ENCODE data around the gene PPP2R2C. TPM values are rescaled to one million over a fixed set of nuclear protein-coding genes. Genes with fewer than 3 reads are reported as not detected.

Gene PPP2R2C
- total RNA-seq, 1 experiment from 2014 or later, result 8.1 TPM

GRCh38 chr4:6362243-6362885 lies 110.0 kb downstream of the PPP2R2C start:
- H3K4me1 ChIP-seq (ENCODE audit: insufficient read depth, low read length), result no peaks in the 10 kb centered on the region
- H2BK12ac ChIP-seq (ENCODE audit: insufficient read length, low read depth, low read length), result no peak overlapping the region
- Mint-ChIP-seq H3K9me3 (no peaks in the 10 kb centered on the region; a peak in 2 of 5 replicates), H3K27me3 (ENCODE audit: low read depth) (peaks cover 26% of the 10 kb centered on the region), H3K36me3 (ENCODE audit: insufficient read depth in 1 of 3, low read depth in 3 of 3) (no peaks in the 10 kb centered on the region), H3K4me1 (peaks cover 9 to 16% of the 10 kb centered on the region in 2 experiments), H3K27ac (no peak overlapping the region), H3K4me3 (no peak overlapping the region)
- no peaks in the 10 kb centered on the region for H3K27me3 ChIP-seq (ENCODE audit: insufficient read depth, low read length)
- no peak for DNase-seq
- H2BK5ac ChIP-seq (ENCODE audit: insufficient read length, low read length), result no peak overlapping the region
- H3K9ac ChIP-seq (ENCODE audit: extremely low read depth, insufficient read length, low read length), result no peak overlapping the region
- H3K23me2 ChIP-seq (ENCODE audit: insufficient read length, low read depth, low read length, poor library complexity, severe bottlenecking), result no peaks in the 10 kb centered on the region
- H3K14ac ChIP-seq (ENCODE audit: insufficient read depth, low read length), result no peak overlapping the region
- H3K18ac ChIP-seq (ENCODE audit: insufficient read length, low read depth, low read length), result no peak overlapping the region
- no peak overlapping the region for H3K4ac ChIP-seq (ENCODE audit: low read depth, low read length)
- H3K79me2 ChIP-seq (ENCODE audit: insufficient read depth, low read length), result no peaks in the 10 kb centered on the region
- no peak overlapping the region for H2AK5ac ChIP-seq (ENCODE audit: insufficient read length, low read length)
- H3K79me1 ChIP-seq (ENCODE audit: insufficient read depth, low read depth, low read length, poor library complexity, severe bottlenecking), result no peaks in the 10 kb centered on the region
- no peak overlapping the region for H4K91ac ChIP-seq (ENCODE audit: insufficient read length, low read depth, low read length)
- no peak overlapping the region for H3K56ac ChIP-seq (ENCODE audit: insufficient read length, low read depth, low read length)
- no peak overlapping the region for H2BK15ac ChIP-seq (ENCODE audit: low read depth, low read length)
- H3K23ac ChIP-seq (ENCODE audit: insufficient read length, low read depth, low read length), result no peak overlapping the region
- no peak overlapping the region for H2BK20ac ChIP-seq (ENCODE audit: low read depth, low read length, poor library complexity, severe bottlenecking)
- no peak overlapping the region for H4K5ac ChIP-seq (ENCODE audit: insufficient read length, low read depth, low read length)
- no peak overlapping the region for H3T11ph ChIP-seq (ENCODE audit: low read length)
- no peak overlapping the region for H2BK120ac ChIP-seq (ENCODE audit: low read depth, low read length, poor library complexity, severe bottlenecking)
- no peak overlapping the region for H4K8ac ChIP-seq (replicated peaks; ENCODE audit: insufficient read length, low read depth, low read length)
- H4K20me1 ChIP-seq (ENCODE audit: control insufficient read depth, insufficient read depth, insufficient read length), result no peaks in the 10 kb centered on the region
- H3K27ac ChIP-seq (ENCODE audit: insufficient read length, low read depth, low read length), result no peak overlapping the region
- H3K9me3 ChIP-seq (ENCODE audit: control insufficient read depth, low read depth, low read length), result no peaks in the 10 kb centered on the region
- no CpG with 5 or more reads among the region's 7 CpGs for WGBS (ENCODE audit: extremely low coverage, insufficient read length, low lambda C conversion rate)
- TF ChIP-seq, protein P1, sequence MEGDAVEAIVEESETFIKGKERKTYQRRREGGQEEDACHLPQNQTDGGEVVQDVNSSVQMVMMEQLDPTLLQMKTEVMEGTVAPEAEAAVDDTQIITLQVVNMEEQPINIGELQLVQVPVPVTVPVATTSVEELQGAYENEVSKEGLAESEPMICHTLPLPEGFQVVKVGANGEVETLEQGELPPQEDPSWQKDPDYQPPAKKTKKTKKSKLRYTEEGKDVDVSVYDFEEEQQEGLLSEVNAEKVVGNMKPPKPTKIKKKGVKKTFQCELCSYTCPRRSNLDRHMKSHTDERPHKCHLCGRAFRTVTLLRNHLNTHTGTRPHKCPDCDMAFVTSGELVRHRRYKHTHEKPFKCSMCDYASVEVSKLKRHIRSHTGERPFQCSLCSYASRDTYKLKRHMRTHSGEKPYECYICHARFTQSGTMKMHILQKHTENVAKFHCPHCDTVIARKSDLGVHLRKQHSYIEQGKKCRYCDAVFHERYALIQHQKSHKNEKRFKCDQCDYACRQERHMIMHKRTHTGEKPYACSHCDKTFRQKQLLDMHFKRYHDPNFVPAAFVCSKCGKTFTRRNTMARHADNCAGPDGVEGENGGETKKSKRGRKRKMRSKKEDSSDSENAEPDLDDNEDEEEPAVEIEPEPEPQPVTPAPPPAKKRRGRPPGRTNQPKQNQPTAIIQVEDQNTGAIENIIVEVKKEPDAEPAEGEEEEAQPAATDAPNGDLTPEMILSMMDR (conservative IDR thresholded peaks at IDR 0.05), result peak; percentile 50
- H3K4me2 ChIP-seq (ENCODE audit: insufficient read depth, insufficient read length, low read length), result no peak overlapping the region
- no peak overlapping the region for H2AFZ ChIP-seq (ENCODE audit: low read length)

All from H9 (cell line).